Measurements from ENCODE around the gene PDXP.

GRCh38 chr22:37610480-37611129 is 47.9 kb upstream of the PDXP start:
- no peak for TF ChIP-seq CTCF (IDR thresholded peaks at IDR 0.05)
- TF ChIP-seq POLR2A (IDR thresholded peaks at IDR 0.05) = no peak
